HS-5 (cell line): ENCODE results near the gene TMED4.

ENCODE experiments used
- DNase-seq: peaks from one replicate; pipeline ENCODE4 v3.0.0-alpha.2; 2012; ENCODE audit warnings: low read depth

TMED4 gene

GRCh38 chr7:44581879-44582603, at the start of gene TMED4:
TSS of gene TMED4 (minus strand) at chr7:44582231. CDS start at chr7:44582206, 25 bp downstream.
- DNase-seq: peak; percentile 98

DNA sequence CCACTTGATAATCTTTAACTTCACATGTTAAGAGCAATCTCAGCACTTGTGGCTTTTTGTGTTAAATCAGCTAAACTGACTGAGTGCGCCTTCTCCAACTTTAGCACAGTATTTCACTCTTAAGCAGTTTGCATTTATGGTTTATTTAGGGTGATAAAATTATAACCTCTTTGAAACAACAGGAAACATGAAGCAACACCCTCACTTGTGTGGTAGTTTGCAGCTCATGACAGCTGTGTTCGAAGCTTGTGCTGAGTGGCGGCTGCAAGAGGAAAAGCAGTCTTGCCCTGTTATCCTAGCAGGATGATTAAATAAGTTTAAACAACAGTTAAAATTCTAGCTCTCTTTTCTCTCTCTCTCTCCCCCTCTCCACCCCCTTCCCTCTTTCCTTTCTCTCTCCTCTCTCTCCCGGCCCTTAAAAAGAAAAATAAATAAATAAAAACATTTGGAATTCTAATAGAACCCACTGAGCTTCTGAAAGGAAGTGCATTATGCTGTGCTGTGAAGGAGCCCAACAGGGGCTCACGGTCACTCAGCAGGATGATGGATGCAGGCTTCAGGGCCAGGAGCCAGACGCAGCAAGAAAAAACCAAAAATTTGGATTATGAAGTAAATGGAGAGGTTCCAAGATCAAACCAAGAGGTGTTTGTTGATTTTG, 49.6 kb upstream of the TMED4 start:
- no peak for DNase-seq

GRCh38 chr7:44630792-44631457, 48.9 kb upstream of the TMED4 start:
- no peak for DNase-seq

- no peak for DNase-seq
Observed at GRCh38 chr7:44629829-44630522, 47.9 kb upstream of the TMED4 start.

GRCh38 chr7:44626620-44627019, 44.6 kb upstream of the TMED4 start:
- no peak for DNase-seq

GRCh38 chr7:44625526-44626471, 43.8 kb upstream of the TMED4 start:
- no peak for DNase-seq

- no peak for DNase-seq
Observed at GRCh38 chr7:44624318-44624717, 42.3 kb upstream of the TMED4 start.

DNA sequence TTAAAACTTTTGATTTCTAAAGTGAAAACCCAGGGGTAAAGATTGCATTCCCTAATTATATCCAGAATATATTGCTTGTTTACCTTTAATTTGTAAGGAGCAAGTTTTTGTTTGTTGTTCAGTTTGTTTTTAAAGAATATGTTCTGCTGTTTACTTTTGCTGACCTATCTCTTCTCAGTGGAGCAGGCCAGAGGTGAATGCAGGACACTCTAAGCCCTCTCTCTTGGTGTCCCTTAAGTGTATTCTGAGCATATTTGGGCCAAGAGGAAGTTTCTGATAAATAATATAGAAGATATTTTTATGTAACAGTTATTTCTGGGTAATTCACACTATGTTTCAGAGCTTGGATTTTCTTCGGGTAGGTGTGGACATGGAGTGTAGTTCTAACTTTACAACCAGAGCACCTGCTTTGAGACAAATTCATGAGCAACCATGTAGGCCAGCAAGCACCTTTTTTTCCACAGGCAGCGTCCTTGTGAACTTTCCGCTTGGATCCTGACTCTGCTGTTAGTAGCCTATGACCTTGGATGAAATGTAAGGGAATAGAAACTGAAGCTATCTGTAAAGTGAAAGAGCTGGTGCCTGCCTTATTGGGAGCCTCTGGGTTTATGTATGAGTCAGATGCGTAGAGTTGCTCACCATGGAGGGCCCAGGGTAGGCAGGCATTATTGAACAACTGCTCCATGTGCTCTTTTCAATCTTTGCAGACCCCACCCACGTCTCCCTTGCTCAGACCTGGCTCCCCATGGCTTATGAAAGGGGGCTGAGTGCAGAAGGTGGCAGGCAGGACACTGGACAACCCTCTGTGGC, 40.5 kb upstream of the TMED4 start:
- no peak for DNase-seq

GRCh38 chr7:44621750-44622103, 39.7 kb upstream of the TMED4 start:
- DNase-seq: no peak

GRCh38 chr7:44621034-44621749, 39.2 kb upstream of the TMED4 start:
- DNase-seq: peak; percentile 61

GRCh38 chr7:44618753-44619152, 36.7 kb upstream of the TMED4 start:
- DNase-seq: no peak

DNA sequence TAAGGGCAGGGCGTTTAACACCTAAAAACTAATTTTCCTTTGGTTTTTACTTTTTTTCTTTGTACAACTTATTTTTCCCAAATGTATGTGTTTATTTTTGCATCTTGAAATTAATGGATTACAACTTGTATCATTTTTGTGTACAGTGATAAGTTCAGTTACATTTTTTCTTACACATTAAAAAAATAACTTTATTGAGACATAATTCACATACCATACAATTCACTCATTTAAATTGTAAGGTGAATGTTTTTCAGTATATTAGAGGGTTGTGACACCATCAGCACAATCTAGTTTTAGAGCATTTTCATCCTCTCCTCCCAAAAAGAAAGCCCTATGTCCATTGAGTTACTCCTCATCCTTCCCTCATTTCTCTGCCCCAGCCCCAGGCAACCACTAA, 36.0 kb upstream of the TMED4 start:
- DNase-seq: no peak

- peak; percentile 64 for DNase-seq
Observed at GRCh38 chr7:44617225-44617890, 35.3 kb upstream of the TMED4 start.

- no peak for DNase-seq
Observed at GRCh38 chr7:44616545-44616944, 34.5 kb upstream of the TMED4 start.

DNA sequence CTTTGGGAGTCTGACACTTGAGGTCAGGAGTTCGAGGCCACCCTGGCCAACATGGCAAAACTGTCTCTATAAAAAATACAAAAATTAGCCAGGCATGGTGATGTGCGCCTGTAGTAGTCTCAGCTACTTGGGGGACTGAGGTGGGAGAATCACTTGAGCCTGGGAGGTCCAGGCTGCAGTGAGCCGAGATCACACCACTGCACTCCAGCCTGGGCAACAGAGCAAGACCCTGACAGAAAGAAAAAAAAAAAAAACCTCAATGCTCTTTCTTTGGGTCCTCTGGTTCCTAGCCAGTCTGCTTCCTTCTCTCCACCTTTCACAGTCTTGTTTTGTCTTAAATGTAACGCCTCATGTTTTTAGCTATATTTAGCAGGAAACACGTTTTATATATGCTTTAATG, 33.8 kb upstream of the TMED4 start:
- no peak for DNase-seq

DNA sequence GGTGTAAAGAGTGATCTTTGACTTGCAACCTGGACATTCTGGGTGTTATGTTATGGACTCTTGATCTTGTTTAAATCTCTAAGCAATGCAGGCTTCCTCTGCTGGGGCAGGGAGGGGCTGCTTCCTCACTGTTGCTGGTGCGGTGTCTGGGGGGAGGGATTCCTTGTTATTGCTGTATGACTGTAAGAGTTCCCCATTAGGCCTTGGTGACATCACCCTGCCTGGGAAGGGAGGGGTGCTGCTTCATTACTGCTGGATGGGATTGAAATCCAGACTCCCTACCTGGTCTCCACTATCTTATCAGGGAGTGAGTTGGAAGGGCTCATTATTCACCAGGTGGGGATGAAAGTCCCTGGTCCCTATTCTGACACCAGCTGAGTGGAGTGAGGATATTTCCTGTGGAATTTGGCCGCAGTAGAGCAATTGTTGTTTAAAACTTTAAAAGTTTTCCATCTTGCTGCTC, 33.1 kb upstream of the TMED4 start:
- no peak for DNase-seq

DNA sequence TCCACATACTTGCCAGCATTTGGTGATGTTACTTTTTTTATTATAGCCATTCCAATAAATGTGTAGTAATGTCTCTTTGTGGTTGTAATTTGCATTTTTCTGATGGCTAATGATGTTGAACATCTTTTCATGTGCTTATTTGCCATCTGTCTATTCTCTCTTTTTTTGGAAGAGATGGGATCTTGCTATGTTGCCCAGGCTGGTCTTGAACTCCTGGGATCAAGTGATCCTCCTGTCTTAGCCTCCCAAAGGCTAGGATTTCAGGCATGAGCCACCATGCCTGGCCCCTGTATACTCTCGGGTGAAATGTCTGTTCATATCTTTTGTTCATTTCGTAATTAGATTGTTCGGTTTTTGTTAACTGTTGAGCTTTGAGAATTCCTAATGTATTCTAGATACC, 27.8 kb upstream of the TMED4 start:
- no peak for DNase-seq

GRCh38 chr7:44608916-44609648, 27.1 kb upstream of the TMED4 start:
- peak; percentile 47 for DNase-seq
